HL-60/S4 (cell line): Measurements from ENCODE around the gene DNMT3B.

Experiments used
- in situ Hi-C: fragments of 300-500 bp; cut with MboI; formaldehyde crosslinking; loops from 2 replicates; pipeline ENCODE4 v1.14.3; 2022; ENCODE audit warnings: low sequenced_read_pairs

Gene DNMT3B

DNA sequence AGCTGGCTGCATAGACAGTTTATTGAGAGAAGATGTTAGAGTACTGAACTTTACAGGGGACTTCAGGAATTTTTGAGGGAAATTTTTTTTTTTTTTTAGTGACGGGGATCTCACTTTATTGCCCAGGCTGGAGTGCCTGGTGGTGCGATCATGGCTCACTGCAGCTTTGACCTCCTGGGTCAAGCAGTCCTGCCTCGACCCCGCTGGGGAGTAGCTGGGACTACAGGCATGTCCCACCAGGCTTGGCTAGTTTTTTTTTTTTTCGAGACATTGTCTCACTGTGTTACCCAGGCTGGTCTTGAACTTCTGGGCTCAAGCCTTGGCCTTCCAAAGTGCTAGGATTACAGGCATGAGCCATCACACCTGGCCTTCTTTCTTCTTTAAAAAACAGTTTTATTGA is 85.8 kb downstream of the DNMT3B start:
- in situ Hi-C loops = no loop called here

GRCh38 chr20:32848846-32849245 is 86.7 kb downstream of the DNMT3B start:
- in situ Hi-C loops = no loop called here

GRCh38 chr20:32849577-32849976 is 87.4 kb downstream of the DNMT3B start:
- in situ Hi-C loops = no loop called here

DNA sequence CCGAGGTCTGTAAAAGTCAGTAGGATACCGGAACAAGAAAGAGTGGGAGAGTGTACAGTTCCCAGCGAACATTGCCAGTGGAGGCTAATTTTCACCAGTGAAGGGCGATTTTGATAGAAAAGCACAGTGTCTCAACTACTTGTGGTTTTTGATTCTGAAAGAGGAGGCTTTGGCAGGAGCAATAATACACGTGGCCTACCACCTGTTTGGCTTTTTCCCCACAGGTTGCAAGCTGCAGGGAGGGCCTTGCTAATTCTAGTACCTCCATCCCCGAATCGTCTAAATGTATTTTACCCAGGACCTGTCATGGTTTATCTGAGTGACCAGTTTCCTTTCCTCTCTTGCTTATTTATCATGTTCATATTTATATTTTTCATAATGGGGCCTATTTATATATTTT is 93.2 kb downstream of the DNMT3B start:
- in situ Hi-C loops = no loop called here

- in situ Hi-C loops = no loop called here
These were observed 96.0 kb downstream of the DNMT3B start for GRCh38 chr20:32858189-32858588.
